Left lobe of liver (tissue), 2 donors: ENCODE measurements around the gene CTIF. TPM values are rescaled to one million over a fixed set of nuclear protein-coding genes. Genes with fewer than 3 reads are reported as not detected.

Experiments
- ATAC-seq: fragments of 200-7000 bp; cut with Tn5 transposase; one replicate; pipeline ENCODE4 v1.9.1; 2020; ENCODE audit warnings: mild to moderate bottlenecking, moderate library complexity
- DNase-seq: peaks from one replicate; pipeline ENCODE4 v3.0.0-alpha.2; 2020; ENCODE audit warnings: low spot score
- total RNA-seq: library from RNA; stranded (reverse); gene quantifications from one replicate; pipeline ENCODE4 v1.2.1, GENCODE V29; 2021
- donor health status: DM: no; HTN: no; CAD: no; lungs with moderate emphysema.
- donor health status: DM: no; HTN: yes; CAD: no.

The CTIF gene
- total RNA-seq, 1 donor from 2014 or later = 74.4 TPM

- no peak for ATAC-seq
- DNase-seq = no peak
Observed at GRCh38 chr18:48836806-48837615, 298.2 kb downstream of the CTIF start.

- ATAC-seq = no peak
- no peak for DNase-seq
Observed at GRCh38 chr18:48837676-48838075, 298.8 kb downstream of the CTIF start.

GRCh38 chr18:48838166-48838775 lies 299.4 kb downstream of the CTIF start:
- no peak for DNase-seq
- ATAC-seq = no peak

GRCh38 chr18:48838921-48839818 lies 300.3 kb downstream of the CTIF start:
- DNase-seq (no peak), ATAC-seq (no peak)

- ATAC-seq = peak; percentile 5
- DNase-seq = no peak
Observed at GRCh38 chr18:48839819-48840490, 301.1 kb downstream of the CTIF start.

GRCh38 chr18:48840491-48840877 lies 301.7 kb downstream of the CTIF start:
- DNase-seq (no peak), ATAC-seq (no peak)

GRCh38 chr18:48841381-48842258 lies 302.8 kb downstream of the CTIF start:
- DNase-seq (no peak), ATAC-seq (peak; percentile 29)

- DNase-seq = no peak
- ATAC-seq = peak; percentile 51
Observed at GRCh38 chr18:48842259-48843061, 303.6 kb downstream of the CTIF start.

- DNase-seq (no peak), ATAC-seq (no peak)
Observed at GRCh38 chr18:48843162-48843561, 304.3 kb downstream of the CTIF start.

GRCh38 chr18:48843596-48843995 lies 304.8 kb downstream of the CTIF start:
- ATAC-seq = no peak
- DNase-seq = no peak

GRCh38 chr18:48844271-48844670 lies 305.4 kb downstream of the CTIF start:
- ATAC-seq (no peak), DNase-seq (no peak)

GRCh38 chr18:48845174-48845573 lies 306.3 kb downstream of the CTIF start:
- peak; percentile 33 for ATAC-seq
- DNase-seq = no peak

GRCh38 chr18:48846423-48846932 lies 307.6 kb downstream of the CTIF start:
- ATAC-seq (no peak), DNase-seq (no peak)

- ATAC-seq (peak; percentile 9), DNase-seq (no peak)
Observed at GRCh38 chr18:48847807-48848486, 309.1 kb downstream of the CTIF start.

- DNase-seq (no peak), ATAC-seq (peak; percentile 33)
Observed at GRCh38 chr18:48848641-48849143, 309.9 kb downstream of the CTIF start.

GRCh38 chr18:48850822-48851598 lies 312.2 kb downstream of the CTIF start:
- ATAC-seq = peak; percentile 23
- no peak for DNase-seq

- DNase-seq (no peak), ATAC-seq (peak; percentile 56)
Observed at GRCh38 chr18:48851599-48851960, 312.7 kb downstream of the CTIF start.
